GM08714 (cell line): Measurements from ENCODE around the gene KIRREL3.

Experiments used
- H3K4me3 ChIP-seq: fragments of 200-500 bp; sonication (Bioruptor generic); 2 replicates; pipeline ENCODE4 v1.5.1; 2014; ENCODE audit warnings: mild to moderate bottlenecking, low read length, inconsistent platforms
- ZNF274 ChIP-seq: IDR thresholded peaks from 2 replicates; pipeline ENCODE4 v1.6.1; 2012; ENCODE audit warnings: mild to moderate bottlenecking, low read depth, low read length

KIRREL3 gene

DNA sequence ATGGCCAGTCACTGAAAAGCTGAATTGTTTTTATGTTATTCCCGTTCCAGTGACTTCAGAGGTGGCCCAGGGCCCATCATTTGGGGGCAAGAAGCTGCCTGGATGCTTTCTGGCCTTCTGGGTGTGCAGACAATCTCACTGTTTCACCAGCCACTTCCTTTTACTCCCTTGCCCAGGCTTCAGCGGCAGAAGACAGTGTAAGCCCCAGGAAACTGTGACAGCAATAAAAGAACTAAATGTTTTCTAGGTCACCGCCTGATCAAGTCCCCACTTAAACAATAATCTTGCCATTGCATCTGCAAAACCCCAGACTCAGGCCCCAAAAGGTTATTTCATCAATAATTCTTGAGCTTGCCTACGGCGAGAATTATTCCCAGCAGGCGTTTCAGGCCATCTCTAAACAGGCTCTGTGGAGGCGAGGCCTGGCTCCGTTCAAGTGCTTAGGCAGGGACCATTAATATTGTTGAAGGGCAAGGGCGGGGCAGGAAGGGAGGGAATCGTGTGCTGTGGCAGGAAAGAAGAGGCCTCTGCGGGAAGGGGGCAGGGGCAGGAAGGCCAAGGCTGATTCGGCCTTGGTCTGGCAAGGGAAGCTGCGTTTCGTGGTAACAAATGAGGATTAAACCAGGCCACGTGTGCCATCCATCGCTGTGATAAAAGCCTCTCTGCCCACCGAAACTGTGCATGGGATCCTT lies 252.3 kb downstream of the KIRREL3 start:
- no peak for TF ChIP-seq ZNF274
- no peak overlapping the region for H3K4me3 ChIP-seq

GRCh38 chr11:126747315-126747714 lies 253.3 kb downstream of the KIRREL3 start:
- TF ChIP-seq ZNF274 = no peak
- no peak overlapping the region for H3K4me3 ChIP-seq

- no peak overlapping the region for H3K4me3 ChIP-seq
- no peak for TF ChIP-seq ZNF274
Measured at GRCh38 chr11:126746443-126746842, 254.1 kb downstream of the KIRREL3 start.

GRCh38 chr11:126744699-126745098 lies 255.9 kb downstream of the KIRREL3 start:
- no peak for TF ChIP-seq ZNF274
- no peak overlapping the region for H3K4me3 ChIP-seq

GRCh38 chr11:126743628-126744027 lies 256.9 kb downstream of the KIRREL3 start:
- H3K4me3 ChIP-seq = no peak overlapping the region
- TF ChIP-seq ZNF274 = no peak

DNA sequence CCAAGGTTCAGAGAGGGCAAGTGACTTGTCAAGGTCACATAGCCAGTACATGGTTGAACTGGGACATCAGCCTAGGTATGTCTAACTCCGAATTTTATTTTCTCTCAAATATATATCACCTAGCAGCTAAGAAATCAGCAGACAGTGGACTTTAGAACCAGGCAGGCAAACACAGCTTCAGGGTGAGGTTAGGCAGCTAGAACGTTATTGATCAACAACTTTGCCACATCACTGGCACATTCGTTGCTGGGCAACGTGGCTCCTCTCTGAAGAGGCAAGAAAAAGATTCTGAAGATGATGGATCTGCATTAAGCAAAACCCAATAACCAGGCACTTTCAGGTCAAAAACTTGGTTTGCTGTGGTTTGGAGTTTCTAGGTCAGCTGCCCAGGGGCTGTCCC lies 258.0 kb downstream of the KIRREL3 start:
- no peak for TF ChIP-seq ZNF274

GRCh38 chr11:126740846-126741245 lies 259.7 kb downstream of the KIRREL3 start:
- TF ChIP-seq ZNF274 = no peak
- no peak overlapping the region for H3K4me3 ChIP-seq

More for the DNA sequence above, 258.0 kb downstream of the KIRREL3 start:
- H3K4me3 ChIP-seq = no peak overlapping the region

DNA sequence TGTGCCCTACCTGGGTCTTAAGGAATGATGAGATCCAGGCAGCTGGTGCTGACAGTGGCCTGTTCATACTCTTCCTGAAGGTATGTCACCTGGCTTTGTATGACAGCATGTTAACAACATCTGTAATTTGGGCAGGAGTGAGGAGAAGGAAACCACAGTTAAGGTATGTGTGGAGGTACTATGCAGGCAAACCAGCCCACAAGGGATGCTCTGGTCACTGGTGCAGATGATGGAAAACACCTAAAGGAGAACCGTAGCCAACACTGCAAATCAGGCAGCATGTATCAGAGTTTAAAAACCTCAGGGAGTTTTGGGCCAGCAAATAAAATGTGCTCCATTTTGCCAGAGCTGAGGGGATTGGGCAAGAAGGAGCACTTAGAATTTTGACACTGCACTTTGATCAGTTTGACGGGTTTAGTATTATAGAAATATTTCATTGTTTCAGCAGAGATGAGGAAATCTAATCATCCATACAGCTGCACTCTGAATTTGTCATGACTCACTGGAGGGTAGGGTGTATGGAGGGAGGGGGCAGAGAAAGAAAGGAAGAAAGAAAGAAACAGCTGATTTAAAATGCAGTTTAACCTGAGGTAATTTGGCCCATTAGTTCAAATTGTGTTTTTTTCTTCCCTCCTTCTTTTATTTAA lies 260.9 kb downstream of the KIRREL3 start:
- no peak overlapping the region for H3K4me3 ChIP-seq
- TF ChIP-seq ZNF274 = no peak

DNA sequence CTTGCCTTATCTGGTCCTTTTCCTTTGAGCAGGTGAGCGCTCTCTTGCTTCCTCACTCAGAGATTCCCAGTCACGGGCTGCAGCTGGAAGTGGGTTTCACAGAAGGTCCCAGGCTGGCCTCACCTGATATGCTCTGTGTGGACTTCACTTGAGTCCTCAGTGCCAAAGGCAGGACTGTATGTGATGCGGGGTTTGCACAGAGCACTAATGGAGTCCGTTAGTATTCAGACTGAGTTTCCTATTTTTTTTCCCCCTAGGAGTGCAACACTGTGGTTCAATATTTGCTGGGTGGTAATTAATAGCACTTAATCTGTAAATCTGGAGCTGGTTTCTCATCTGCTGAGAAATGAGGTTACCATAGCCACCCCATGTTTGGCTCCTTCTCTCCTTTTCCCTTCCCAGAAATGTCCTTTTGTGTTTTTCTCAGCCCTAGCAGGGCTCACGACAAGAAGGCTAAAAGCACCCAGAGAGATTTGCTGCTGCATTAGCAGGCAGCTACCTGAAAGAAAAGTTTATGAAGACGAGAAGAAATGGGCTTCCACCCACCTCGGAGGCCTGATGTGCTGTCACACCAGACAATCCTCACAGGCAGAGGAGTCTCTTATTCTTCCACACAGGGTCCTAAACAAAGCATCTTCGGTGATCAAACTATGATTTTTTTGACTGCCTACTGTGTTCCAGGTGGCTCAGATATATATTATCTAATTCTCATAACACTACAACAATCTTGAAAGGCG lies 262.1 kb downstream of the KIRREL3 start:
- no peak for TF ChIP-seq ZNF274
- no peak overlapping the region for H3K4me3 ChIP-seq

GRCh38 chr11:126736682-126737572 lies 263.6 kb downstream of the KIRREL3 start:
- H3K4me3 ChIP-seq = no peak overlapping the region
- TF ChIP-seq ZNF274 = no peak

GRCh38 chr11:126734752-126735151 lies 265.8 kb downstream of the KIRREL3 start:
- TF ChIP-seq ZNF274 = no peak
- H3K4me3 ChIP-seq = no peak overlapping the region

DNA sequence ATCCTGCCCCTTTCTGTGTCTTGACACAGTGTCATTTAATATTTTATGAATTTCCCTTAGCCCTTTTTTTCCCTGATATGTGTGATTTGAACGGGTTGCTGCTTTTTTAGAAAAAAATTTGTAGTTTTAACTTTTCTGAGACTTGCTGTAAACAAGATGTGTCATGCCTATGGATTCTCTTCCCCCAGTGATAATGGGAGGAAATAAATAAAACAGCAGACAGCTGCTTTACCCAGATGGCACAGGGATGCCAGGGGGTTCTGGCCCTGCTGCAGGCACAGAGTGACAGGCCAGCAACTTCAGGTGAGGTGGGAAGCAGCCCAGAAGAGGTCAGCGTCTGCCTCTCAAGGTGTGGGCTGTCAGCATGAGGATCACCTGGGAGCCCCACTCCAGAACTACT lies 266.9 kb downstream of the KIRREL3 start:
- H3K4me3 ChIP-seq = no peak overlapping the region
- no peak for TF ChIP-seq ZNF274

DNA sequence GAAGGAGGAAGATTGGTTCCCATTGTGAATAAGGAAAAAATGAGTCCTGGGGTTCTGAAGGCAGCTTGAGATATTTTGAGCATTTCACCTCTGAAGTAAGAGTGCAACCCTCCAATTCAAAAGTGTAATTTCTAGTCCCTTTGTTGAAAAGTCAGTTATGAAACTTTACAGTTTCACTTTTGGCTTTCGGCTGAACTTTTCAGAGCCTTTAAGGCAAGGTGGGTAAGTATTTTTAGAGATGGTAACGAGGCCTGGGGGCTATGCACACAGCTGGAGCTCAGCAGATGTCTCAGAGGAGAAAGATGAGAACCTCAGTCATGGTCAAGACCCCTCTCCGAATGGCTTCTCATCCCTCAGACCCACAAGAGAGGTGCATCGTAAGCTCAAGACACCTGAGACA lies 267.6 kb downstream of the KIRREL3 start:
- no peak for TF ChIP-seq ZNF274
- H3K4me3 ChIP-seq = no peak overlapping the region

- TF ChIP-seq ZNF274 = no peak
- H3K4me3 ChIP-seq = no peak overlapping the region
Measured at GRCh38 chr11:126731576-126732142, 268.9 kb downstream of the KIRREL3 start.

- H3K4me3 ChIP-seq = no peak overlapping the region
- TF ChIP-seq ZNF274 = no peak
Measured at GRCh38 chr11:126727381-126727780, 273.2 kb downstream of the KIRREL3 start.
